Measurements from ENCODE around the gene CREB3L2.

- TF ChIP-seq CTCF (conservative IDR thresholded peaks at IDR 0.05 in 1 of 2, IDR thresholded peaks at IDR 0.05 in 1 of 2; ENCODE audit: low read depth in 1 of 2, low read length in 2 of 2) (no peak), EZH2 (IDR thresholded peaks at IDR 0.05; ENCODE audit: low read length, missing control alignments) (no peak)
Measured at GRCh38 chr7:137927386-137927785, 74.5 kb downstream of the CREB3L2 start.

All from fibroblast of lung (primary cell).